Thyroid gland (tissue), 4 donors: ENCODE measurements around the gene HIRIP3.

ENCODE experiments used
- CTCF ChIP-seq, 6 experiments: fragments of 200-600 bp in 3 of 6; fragments of 450-650 bp in 3 of 6; sonication (generic) in 3 of 6; IDR thresholded peaks; one replicate each; pipeline ENCODE4 v1.5.1; 2016 to 2019; ENCODE audit warnings: antibody characterized with exemption in 6 of 6, mild to moderate bottlenecking in 2 of 6, inconsistent platforms in 1 of 6, moderate library complexity in 1 of 6
- POLR2A ChIP-seq, 2 donors: fragments of 450-650 bp; IDR thresholded peaks; one replicate each; pipeline ENCODE4 v1.6.1; 2017; ENCODE audit warnings: antibody characterized with exemption in 2 of 2, mild to moderate bottlenecking in 2 of 2, moderate library complexity in 1 of 2

DNA sequence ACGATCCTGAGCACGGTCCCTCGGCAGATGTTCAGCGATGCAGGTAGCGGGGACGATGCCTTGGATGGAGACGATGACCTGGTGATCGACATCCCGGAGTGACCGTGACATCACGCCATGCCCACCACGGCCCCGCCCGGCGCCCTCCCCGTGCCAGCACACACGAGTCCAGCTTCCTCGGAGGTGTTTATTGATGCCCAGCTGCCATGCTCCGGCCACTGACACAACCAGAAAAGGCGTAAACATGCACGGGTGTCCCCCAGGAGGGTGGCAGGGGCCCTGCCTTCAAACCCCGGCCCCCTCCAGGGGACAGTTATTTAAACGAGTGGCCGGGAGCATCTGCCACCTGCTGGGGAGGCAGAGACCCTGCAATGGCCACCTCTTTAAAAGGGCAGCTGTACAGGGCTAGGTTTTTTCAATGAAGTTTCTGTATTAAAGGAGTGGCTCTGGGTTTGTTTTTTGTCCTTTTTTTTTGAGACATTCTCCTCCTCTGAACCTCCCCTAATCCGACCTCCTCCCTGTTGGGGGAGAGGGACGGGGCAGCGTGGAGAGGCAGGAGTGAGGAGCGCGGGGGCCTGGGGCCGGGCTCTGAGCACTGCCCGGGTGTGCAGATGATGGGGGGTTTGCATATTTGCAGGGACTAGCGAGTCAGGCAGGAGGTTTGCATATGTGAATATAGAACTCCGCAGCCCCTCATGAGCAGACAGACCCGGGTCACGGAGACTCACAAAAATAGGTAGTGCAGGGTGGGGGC, 10.1 kb upstream of the HIRIP3 start:
- peak; percentile 49 to 81 (median 62) for TF ChIP-seq CTCF (IDR thresholded peaks at IDR 0.05)
- no peak for TF ChIP-seq POLR2A (IDR thresholded peaks at IDR 0.05)
